ENCODE measurements around the gene AMDHD1.
A peak's percentile ranks its signal among the peaks of the same experiment; 100 is the strongest.

The AMDHD1 gene, protein sequence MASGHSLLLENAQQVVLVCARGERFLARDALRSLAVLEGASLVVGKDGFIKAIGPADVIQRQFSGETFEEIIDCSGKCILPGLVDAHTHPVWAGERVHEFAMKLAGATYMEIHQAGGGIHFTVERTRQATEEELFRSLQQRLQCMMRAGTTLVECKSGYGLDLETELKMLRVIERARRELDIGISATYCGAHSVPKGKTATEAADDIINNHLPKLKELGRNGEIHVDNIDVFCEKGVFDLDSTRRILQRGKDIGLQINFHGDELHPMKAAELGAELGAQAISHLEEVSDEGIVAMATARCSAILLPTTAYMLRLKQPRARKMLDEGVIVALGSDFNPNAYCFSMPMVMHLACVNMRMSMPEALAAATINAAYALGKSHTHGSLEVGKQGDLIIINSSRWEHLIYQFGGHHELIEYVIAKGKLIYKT

DNA sequence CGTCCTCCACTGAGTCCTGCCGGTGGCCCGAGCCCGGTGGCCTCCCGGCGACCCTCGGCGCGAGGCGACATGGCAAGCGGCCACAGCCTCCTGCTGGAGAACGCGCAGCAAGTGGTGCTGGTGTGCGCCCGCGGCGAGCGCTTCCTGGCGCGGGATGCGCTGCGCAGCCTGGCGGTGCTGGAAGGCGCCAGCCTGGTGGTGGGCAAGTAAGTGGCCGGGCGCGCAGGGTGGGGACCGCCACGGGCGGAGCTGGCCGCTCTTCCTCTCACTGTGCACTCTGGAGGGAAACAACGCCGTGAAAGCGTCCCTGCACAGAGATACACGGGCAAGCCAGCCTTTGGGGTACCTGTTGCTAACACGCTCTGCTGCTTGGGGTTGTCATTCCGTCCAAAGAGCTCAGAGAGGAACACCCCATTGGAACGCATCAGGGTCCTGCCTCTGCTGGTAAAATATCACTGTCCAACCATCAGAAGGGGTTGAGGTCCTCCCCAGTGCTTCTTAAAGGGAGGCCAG, at the start of gene AMDHD1:
AMDHD1 (plus strand) TSS at position 2 of the 513 bp plus-strand sequence; CDS start at position 70, 68 bp downstream.
- FAIRE-seq = no peak

DNA sequence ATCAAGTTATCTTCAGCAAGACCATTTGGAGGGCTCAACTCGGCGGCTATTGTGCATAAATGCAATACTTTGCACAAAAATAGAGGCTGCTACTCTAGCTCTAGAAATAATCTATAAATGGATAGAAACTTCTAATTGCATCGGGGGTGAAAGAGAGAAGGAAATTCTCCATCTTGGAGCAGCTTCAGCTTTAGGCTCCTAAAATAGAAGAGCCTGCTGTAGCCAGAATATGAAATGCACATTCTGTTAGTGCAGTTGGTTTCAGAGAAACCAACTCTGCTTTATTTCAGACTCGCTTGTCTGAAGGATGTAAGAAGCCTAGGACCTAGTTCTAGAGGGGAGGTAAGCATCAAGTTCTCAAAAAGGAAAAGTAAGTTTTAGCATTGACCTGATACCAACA, 46.3 kb upstream of the AMDHD1 start:
- FAIRE-seq = no peak

DNA sequence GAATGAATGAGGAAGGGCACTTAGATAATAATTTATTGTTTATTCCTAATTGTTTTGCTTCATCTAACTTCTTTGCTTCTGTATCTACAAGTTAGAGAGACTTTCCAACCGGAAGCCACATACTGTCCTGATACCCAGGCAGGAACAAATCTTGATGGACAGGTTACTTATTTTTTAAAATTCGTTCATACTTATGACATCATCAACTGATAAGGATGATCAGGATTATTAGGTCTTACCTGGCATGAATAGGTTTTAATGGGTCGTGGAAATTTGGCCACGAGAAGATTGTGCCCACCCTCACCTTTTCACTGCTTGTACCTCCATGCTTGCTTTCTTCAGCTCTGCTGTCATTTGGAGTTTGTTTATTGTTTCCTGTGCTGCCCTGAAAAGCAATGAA, 45.0 kb upstream of the AMDHD1 start:
- FAIRE-seq = no peak

DNA sequence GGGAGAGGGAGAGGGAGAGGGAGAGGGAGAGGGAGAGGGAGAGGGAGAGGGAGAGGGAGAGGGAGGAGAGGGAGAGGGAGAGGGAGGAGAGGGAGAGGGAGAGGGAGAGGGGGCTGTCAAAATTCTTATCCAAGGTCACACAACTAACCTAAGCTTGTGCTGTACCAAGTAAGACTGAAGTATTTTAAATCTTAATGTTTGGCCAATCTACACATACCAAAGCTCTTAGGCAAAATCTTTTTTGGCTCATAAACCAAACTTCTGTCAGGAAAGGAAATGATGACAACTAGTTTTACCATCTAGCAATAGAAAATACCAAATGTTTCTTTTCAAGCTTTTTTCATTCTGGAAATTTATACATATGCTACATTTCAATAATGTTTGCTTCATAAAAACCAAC, 34.6 kb upstream of the AMDHD1 start:
- FAIRE-seq = no peak

DNA sequence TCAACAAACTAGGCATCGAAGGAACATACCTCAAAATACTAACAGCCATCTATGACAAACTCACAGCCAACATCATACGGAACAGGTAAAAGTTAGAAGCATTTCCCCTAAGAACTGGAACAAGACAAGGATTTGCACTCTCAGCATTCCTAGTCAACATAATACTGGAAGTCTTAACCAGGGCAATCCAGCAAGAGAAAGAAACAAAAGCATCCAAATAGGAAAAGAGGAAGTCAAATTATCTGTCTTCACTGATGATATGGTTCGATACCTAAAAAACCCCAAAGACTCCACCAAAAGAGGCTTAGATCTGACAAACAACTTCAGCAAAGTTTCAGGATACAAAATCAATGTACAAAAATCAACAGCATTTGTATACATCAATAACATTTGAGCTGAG, 33.3 kb upstream of the AMDHD1 start:
- FAIRE-seq = no peak

DNA sequence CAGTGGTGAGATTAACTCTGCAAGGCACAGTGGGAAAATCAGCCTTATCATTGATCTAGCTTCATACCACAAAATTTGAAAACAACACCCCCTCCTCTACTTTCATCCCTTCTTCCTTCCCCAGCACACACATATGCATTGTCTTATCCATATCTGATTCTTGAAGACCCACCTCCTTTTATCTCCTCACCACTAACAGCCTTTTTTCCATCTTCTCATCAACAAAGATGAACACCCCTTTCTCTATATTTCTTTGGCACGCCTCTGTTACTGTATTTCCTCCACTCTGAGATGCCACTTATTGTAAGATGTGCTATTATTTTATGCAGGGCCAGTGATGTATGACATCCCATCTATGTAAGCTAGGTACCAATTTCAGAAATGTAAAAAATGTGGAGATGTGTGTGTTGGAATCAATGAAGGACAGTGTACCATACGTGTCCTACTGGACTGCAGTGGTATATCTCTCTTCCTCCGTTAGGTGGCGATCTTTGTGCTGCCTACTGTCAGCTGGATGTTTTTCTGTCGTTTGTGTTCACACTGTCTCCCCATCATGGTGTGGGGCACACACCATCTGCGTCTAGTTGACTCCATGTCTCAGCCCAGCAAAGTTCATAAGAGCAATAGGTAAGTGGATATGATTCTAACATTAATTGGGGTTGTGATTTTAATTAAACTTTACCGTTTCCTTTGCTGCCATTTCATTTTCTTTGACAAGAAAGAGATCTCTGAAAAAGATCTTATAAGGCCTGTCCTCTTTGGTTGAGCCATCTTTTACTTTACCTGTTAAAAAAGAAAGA, 24.7 kb upstream of the AMDHD1 start:
- peak; percentile 19 for FAIRE-seq

DNA sequence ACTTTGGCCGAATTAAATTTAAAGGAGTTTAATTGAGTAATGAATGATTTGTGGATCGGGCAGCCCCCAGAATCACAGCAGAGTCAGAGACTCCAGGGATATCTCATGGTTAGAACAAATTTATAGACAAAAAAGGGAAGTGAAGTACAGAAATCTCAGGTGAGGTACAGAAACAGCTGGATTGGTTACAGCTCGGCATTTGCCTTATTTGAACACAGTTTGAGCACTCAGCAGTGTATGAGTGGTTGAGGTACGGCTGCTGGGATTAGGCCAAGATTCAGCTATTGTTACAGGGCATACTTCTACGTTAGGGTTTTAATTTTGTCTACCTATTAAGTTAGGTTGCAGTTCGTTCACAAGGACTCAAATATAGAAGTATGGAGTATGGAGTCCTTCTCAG, 24.0 kb upstream of the AMDHD1 start:
- FAIRE-seq = no peak

DNA sequence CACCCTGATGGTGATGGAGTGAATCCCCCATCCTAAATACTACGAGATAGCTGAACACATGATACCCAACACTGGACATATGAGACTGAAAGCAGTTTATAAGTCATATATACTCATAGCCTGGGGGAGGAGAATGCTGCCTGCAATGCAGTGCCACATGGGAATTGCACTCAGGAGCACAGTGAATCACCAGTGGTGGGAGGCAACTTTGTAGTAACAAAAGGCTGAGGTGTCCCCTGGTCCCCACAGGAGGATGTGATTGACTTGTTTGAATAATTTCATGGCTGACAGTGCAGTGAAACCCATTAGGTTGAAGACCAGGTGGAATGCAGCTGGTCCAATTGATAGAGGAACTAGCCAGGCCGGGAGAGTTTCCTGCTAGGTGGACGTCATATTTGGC, 20.9 kb upstream of the AMDHD1 start:
- no peak for FAIRE-seq

DNA sequence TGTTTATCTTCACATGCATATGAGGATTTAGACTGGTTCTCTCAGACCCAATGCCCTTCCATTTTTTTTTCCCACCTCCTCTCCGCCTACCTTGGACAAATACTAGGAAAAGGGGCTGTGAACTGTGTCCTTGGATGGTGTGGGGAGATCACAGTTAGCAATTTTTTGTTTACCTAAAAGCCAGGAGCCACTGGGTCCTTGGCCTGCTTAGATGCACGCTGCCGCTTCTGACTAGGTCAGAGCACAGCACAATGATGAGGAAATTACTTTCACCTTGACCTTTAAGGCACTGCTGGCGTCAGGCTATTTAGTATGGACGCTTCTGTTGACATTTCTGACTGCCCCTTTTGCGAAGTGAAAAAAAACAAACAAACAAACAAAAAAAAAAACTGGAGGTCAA, 2.6 kb upstream of the AMDHD1 start:
- FAIRE-seq = no peak

DNA sequence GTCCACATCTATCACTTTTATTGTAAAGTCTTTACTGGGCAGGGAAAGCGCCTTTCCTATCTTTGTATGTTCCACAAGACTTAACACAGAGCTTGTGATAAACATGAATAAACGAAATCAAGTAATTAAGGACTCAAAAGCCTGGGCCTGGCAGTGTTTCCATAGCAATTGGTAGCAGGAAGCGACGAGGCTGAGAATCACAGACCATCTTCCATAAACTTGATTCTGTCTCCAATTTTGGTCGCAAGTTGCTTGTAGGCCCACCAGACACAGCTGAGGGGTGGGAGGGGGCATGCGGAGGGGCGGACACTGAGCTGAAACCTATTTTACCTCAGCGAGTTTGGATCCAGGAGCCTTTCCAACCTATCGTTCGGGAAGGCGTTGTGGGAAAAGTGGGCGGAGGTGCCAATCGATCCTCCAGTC, 1.0 kb upstream of the AMDHD1 start:
- FAIRE-seq = no peak

DNA sequence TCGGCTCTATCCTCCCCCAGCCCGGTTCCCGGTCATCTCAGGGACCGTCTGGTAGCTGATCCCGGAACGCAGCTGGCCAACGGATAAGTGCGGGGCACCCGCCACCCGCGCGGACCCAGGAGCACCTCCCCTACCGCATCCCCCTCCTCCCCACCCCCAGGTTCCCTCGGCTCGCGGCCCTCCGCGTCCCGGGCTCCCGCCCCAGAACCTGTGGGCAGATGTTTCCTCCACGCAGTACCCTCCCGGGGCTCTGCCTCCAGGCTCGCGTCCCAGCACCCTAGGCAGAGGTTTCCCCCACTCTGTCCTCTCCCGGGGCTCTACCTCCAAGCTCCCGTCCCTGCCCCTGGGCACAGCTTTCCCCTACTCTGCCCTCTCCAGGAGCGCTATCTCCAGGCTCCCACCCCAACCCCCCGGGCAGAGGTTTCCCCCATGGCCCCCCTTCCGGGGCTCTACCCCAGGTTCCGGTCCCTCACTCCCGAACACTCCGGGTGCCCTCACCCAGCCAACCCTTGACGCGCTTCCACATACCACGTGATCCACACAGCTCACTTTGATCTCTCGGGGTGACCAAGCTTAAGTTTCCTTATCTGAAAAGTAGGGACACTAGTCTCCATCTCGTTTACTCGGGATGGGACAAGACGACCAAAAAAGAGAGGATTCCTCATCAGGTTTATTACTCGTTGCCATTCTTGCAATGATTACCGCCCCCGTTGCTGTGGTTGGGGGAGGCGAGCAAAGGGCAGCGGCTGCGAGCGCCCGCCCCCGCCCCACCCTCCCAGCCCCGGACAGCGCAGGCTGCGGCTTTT, 404 bp upstream of the AMDHD1 start, which contains the start of gene CCDC38:
CCDC38 (minus strand) TSS at position 91 of the 806 bp plus-strand sequence. CDS start 6,105 bp downstream, outside the sequence.
- FAIRE-seq = no peak

DNA sequence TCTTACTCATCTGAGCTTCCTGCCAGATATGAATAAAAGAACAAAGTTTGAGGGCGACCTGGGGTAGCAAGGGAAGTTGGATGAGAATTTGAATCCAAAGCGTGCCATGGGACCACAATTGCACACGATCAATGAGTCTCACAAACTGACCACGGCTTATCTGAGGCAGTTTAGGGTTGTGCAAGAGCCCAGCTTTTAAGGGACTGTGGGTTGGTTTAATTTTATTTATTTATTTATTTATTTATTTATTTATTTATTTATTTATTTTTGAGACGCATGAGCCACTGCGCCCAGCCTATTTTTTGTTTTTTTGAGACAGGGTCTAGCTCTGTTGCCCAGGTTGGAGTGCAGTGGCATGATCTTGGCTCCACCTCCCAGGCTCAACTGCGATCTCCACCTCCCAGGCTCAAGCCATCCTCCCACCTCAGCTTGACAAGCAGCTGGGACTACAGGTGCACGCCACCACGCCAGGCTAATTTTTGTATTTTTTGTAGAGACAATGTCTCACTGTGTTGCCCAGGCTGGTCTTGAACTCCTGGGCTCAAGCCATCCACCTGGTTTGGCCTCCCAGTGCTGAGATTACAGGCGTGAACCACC, 1.1 kb downstream of the AMDHD1 start:
- no peak for FAIRE-seq

DNA sequence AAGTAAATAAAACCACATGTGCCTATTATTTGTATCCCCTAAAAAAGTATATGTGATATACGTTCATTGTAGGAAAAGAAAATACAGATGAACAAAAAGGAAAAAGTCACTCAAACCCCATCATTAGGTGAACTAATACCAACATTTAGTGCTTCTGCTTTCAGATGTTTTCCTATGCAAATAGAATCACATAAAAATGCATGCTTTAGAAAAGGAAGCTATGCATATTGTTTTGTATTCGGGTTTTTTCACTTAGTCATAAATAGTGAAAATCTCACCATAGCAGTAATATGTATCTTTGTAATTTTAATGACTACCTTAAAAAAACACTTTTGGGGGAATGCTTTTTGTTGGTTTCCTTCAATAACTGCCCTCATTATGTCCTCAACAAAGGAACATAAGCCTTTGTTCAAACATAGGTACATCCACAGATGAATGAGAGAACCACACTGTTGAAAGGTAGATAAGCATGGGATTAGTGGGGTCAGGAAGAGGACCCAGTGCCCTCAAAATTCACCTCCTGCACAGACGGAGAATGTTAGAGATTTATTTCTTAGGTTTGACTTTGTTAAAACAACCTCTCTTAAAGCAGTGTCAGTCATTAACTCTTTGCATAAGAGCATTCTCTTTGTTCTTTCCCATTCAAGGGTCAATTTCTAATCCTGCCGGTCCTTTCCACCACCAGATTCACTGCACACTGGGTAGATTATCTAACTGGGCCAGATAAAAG, 6.5 kb downstream of the AMDHD1 start:
- no peak for FAIRE-seq

DNA sequence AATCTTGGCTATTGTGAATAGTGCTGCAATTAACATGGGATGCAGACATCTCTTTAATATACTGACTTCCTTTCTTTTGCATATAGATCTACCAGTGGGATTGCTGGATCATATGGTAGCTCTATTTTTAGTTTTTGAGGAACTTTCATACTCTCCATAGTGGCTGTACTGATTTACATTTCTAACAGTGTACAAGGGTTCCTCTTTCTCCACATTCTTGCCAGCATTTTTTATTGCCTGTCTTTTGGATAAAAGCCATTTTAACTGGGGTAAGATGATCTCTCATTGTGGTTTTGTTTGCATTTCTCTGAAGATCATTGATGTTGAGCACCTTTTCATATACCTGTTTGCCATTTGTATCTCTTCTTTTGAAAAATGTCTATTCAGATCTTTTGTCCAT, 8.4 kb downstream of the AMDHD1 start:
- FAIRE-seq = no peak

DNA sequence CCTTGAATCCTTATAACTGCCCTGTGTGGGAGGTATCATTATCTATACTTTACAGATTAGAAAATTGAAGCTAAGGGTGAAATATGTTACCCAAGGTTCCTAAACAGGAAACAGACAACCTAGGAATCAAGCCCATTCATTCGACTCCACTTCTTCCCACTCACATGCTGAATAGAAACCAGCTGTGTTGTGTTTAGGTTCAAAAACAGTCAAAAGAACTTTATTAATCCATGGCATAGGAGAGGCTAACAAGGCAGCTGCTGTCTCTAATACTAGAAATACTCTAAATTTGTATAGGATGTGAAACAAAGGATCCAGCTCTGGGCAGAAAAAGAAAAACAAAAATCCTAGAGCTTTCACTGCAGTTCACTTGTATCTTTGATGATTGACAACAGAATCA, 9.9 kb downstream of the AMDHD1 start:
- no peak for FAIRE-seq

DNA sequence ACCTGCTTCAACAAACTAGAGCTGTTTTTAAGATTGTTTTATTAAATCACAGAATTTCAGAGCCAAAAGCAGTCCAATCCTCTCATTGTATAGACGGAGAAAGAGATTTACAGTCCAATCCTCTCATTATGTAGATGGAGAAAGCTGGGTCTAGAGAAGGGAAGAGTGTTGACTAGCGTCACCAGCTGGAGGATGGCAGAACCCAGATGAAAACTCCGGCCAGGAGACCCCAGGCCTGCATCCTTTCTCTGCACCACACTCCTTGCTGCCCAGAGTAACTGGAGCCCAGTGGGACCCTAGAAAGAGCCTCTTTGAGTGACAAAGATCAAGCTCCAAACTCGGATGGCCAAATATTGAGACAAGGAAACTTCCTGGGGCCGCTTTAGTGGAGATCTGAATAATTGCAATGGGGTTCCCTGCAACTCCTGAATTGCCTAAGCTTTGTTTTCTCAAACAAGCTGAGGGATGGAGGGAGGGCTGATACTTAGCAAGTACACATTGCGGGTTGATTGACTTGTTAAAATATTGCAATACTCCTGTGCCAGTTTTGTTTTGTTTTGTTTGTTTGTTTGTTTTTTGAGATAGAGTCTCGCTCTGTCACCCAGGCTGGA, 12.5 kb downstream of the AMDHD1 start:
- FAIRE-seq = no peak

DNA sequence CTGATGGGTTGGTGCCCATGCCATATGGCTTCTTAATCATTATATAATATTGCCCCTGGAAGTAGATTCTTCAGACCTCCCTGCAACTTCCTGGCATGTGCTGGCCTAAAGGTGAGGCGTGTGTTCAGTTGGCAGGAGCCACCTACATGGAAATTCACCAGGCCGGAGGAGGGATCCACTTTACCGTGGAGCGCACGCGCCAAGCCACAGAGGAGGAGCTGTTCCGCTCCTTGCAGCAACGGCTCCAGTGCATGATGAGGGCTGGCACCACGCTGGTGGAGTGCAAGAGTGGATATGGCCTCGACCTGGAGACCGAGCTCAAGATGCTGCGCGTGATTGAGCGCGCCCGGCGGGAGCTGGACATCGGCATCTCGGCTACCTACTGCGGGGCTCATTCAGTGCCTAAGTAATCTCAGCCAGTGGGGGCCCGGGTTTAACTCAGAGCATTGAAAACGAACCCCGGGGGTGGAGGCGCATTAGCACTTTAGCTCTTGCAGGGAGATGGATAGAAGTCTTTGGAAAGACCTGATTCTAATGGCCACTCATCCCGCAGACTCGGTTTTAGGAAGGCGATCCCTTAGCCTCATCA, 13.5 kb downstream of the AMDHD1 start:
- no peak for FAIRE-seq

DNA sequence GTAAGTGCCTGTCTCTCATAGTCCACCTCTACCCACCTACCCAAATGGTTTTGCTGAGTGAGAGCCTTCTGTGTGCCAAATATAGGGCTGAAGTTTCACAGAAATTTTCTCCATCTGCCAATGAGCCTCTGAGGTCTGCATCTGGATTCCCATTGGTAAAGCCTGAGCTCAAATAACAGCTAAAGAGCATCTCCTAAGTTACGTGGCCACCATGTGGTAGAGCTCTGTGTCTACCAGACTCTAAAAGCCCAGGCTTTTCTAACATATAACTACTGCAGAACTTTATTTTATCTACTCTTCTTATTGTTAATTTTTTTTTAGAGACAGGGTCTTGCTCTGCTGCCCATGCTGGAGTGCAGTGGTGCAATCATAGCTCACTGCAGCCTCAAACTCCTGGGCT, 16.0 kb downstream of the AMDHD1 start:
- FAIRE-seq = no peak

DNA sequence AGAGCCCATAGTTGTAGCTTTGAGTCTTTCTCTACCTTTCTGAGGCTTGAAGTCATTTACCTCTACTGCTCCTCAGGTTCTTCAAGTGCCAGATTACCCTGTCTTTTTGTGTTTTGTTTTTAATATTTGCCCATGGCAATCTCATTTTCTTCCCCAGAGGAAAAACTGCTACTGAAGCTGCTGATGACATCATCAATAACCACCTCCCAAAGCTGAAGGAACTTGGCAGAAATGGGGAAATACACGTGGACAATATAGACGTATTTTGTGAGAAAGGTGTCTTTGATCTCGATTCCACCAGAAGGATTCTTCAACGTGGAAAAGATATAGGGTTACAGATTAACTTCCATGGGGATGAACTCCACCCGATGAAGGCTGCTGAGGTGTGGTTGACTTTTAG, 17.1 kb downstream of the AMDHD1 start:
- FAIRE-seq = no peak

DNA sequence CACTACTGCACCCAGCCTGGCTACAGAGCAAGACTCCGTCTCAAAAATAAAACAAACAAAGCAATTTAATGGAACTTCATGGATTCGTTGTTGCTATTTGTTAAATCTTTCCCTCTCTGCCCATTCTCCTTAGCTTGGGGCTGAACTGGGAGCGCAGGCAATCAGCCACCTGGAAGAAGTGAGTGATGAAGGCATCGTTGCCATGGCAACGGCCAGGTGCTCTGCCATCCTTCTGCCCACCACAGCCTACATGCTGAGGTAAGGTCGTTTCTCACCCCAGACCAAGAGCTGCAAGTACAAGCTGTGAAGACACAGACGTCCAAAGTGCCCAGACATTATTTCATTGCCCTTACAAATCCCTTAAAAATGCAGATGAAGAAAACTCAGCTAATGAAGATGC, 19.1 kb downstream of the AMDHD1 start:
- FAIRE-seq = no peak

DNA sequence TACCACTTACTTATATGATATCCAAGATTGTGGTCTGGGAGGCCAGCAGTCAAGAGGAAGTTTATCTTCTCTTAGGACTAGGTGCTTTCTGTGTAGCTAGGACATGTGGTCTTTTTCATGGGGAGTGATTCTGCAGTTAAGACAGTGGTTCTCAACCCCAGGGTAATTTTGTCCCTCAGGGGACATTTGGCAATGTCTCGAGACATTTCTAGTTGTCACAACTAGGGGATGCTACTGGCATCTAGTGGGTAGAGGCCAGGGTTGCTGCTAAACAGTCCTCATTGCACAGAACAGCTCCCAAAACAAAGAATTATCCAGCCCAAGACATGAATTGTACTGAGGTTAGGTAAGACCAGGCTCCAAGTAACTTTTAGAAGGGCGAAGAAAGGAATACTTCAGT, 20.0 kb downstream of the AMDHD1 start:
- no peak for FAIRE-seq
